ENCODE measurements around the gene YTHDF1.

- no peak for TF ChIP-seq CTCF (tag by site-specific recombination; IDR thresholded peaks at IDR 0.05)
- no peak for TF ChIP-seq TCF7L2 (IDR thresholded peaks at IDR 0.05; ENCODE audit: borderline replicate concordance, low read depth, low read length)
- no peak for TF ChIP-seq ZNF324 (tag by site-specific recombination; IDR thresholded peaks at IDR 0.05)
- no peak for TF ChIP-seq ZSCAN30 (tag by site-specific recombination; IDR thresholded peaks at IDR 0.05)
- no peak for TF ChIP-seq ZFP37 (tag by site-specific recombination; IDR thresholded peaks at IDR 0.05)
These were observed 11.3 kb upstream of the YTHDF1 start for GRCh38 chr20:63227260-63227659.
